ENCODE results near the gene ZNF560.

ZNF560 gene

DNA sequence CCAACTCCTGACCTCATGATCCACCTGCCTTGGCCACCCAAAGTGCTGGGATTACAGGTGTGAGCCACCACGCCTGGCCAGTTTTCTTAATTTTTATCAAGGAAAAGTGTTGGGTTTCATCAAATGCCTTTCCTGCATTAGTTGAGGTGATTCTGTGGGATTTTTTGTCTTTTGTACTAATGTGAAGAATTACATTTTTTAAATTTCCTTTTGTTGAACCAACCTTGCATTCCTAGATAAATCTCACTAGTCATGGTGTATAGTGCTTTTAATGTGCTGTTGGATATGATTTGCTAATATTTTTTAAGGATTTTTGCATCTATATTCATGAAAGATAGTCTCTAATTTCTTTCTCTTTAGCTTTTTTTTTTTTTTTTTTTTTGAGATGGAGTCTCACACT lies 2.4 kb upstream of the ZNF560 start:
- Histone ChIP-seq H3K4me3 (ENCODE audit: low read length) (no peak overlapping the region), H3K27me3 (replicated peaks; ENCODE audit: control insufficient read depth, insufficient read depth, low read length) (no peaks in the 10 kb centered on the region)
- DNase-seq (ENCODE audit: low read depth): no peak

DNA sequence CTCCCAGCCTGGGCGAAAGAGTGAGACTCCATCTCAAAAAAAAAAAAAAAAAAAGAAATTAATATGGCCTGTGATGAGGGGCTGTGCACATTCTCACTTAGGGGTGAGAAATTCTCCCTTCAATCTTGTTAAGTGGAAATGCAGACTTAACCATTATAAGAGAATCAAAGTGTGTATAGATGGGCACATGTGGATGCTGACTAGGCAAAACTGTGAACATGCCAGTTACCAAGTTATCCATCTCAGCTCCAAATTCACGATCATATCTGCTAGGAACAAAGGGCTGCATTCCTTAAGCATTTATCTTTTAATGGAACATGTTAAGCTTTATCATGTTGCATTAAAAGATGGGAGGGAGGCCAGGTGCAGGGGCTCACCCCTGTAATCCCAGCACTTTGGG lies 4.3 kb downstream of the ZNF560 start:
- Histone ChIP-seq H3K9ac (ENCODE audit: low read length) (no peak overlapping the region), H3K36me3 (ENCODE audit: control insufficient read depth, insufficient read depth, low read length, severe bottlenecking) (no peaks in the 10 kb centered on the region), H3K4me3 (ENCODE audit: low read length) (no peak overlapping the region), H3K4me1 (ENCODE audit: control insufficient read depth, insufficient read depth, low read length) (no peaks in the 10 kb centered on the region), H3K27me3 (replicated peaks; ENCODE audit: control insufficient read depth, insufficient read depth, low read length) (no peaks in the 10 kb centered on the region), H3K9me3 (ENCODE audit: control insufficient read depth, low read length) (peaks cover 30% of the 10 kb centered on the region)
- no peak for DNase-seq (ENCODE audit: low read depth)

More for the DNA sequence above, 2.4 kb upstream of the ZNF560 start:
- Histone ChIP-seq H3K4me1 (ENCODE audit: control insufficient read depth, insufficient read depth, low read length) (no peaks in the 10 kb centered on the region), H3K36me3 (ENCODE audit: control insufficient read depth, insufficient read depth, low read length, severe bottlenecking) (no peaks in the 10 kb centered on the region), H3K9me3 (ENCODE audit: control insufficient read depth, low read length) (peaks cover 60% of the 10 kb centered on the region), H3K9ac (ENCODE audit: low read length) (no peak overlapping the region)

DNA sequence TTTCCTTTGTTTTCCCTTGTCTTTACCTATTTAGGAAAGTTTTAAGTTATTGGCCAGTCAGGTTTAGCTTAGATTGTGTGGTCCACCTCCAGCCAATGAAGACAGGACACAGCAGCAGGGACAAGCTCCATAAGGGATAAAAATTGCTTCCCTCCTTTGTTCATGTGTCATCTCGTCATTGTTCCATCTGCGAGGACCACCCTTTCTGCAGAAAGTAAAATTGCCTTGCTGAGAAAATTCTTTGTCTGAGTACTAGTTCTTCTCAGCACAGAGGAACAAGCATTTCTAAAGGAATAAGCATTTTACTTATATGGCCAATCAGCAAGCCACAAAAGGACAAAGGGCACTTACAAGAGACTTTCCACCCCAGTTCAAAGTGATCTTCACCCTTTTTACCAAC lies 11.4 kb downstream of the ZNF560 start:
- no peaks in the 10 kb centered on the region for H3K36me3 ChIP-seq (ENCODE audit: control insufficient read depth, insufficient read depth, low read length, severe bottlenecking)
- no peak overlapping the region for H3K9ac ChIP-seq (ENCODE audit: low read length)
- H3K4me3 ChIP-seq (ENCODE audit: low read length): no peak overlapping the region
- DNase-seq (ENCODE audit: low read depth): no peak
- H3K27me3 ChIP-seq (replicated peaks; ENCODE audit: control insufficient read depth, insufficient read depth, low read length): no peaks in the 10 kb centered on the region
- H3K9me3 ChIP-seq (ENCODE audit: control insufficient read depth, low read length): peaks cover 45% of the 10 kb centered on the region
- no peaks in the 10 kb centered on the region for H3K4me1 ChIP-seq (ENCODE audit: control insufficient read depth, insufficient read depth, low read length)

DNA sequence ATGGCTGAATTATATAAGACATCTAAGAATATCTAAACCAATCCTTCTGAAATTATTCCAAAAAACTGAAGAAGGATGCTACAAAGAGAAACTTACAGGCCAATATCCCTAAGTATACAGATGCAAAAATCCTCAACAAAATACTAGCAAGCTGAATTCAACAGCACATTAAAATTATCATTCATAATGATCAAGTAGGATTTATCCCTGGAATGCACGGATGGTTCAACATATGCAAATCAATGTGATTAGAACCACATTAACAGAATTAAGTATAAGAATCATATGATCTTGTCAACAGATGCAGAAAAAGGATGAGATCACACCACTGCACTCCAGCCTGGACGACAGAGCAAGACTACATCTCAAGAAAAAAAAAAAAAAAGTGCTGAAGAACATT lies 13.3 kb downstream of the ZNF560 start:
- no peaks in the 10 kb centered on the region for H3K36me3 ChIP-seq (ENCODE audit: control insufficient read depth, insufficient read depth, low read length, severe bottlenecking)
- no peaks in the 10 kb centered on the region for H3K4me1 ChIP-seq (ENCODE audit: control insufficient read depth, insufficient read depth, low read length)
- no peak overlapping the region for H3K4me3 ChIP-seq (ENCODE audit: low read length)
- peaks cover 43% of the 10 kb centered on the region for H3K9me3 ChIP-seq (ENCODE audit: control insufficient read depth, low read length)
- no peaks in the 10 kb centered on the region for H3K27me3 ChIP-seq (replicated peaks; ENCODE audit: control insufficient read depth, insufficient read depth, low read length)
- no peak overlapping the region for H3K9ac ChIP-seq (ENCODE audit: low read length)
- no peak for DNase-seq (ENCODE audit: low read depth)

DNA sequence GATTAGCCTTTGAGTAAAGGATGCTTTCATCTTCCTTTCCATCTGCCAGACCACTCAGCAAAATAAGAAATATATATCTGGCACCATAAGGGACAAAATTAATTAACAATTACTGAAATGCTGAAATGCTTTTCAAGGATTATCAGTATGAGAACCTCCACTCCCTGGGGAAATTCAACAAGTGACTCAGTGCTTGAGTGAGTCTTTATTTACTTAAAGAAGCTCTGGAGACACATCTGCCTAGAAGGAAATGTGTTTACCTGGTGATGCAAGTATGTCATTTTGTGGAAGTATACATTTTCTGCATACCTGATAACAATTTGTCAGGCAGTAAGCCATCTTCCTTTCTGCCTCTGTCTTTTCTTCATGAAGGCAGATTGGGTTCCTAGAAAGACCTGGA lies 23.4 kb downstream of the ZNF560 start:
- Histone ChIP-seq H3K9me3 (ENCODE audit: control insufficient read depth, low read length) (peaks cover 52% of the 10 kb centered on the region), H3K9ac (ENCODE audit: low read length) (no peak overlapping the region), H3K27me3 (replicated peaks; ENCODE audit: control insufficient read depth, insufficient read depth, low read length) (no peaks in the 10 kb centered on the region), H3K36me3 (ENCODE audit: control insufficient read depth, insufficient read depth, low read length, severe bottlenecking) (no peaks in the 10 kb centered on the region), H3K4me3 (ENCODE audit: low read length) (no peak overlapping the region), H3K4me1 (ENCODE audit: control insufficient read depth, insufficient read depth, low read length) (no peaks in the 10 kb centered on the region)
- no peak for DNase-seq (ENCODE audit: low read depth)

DNA sequence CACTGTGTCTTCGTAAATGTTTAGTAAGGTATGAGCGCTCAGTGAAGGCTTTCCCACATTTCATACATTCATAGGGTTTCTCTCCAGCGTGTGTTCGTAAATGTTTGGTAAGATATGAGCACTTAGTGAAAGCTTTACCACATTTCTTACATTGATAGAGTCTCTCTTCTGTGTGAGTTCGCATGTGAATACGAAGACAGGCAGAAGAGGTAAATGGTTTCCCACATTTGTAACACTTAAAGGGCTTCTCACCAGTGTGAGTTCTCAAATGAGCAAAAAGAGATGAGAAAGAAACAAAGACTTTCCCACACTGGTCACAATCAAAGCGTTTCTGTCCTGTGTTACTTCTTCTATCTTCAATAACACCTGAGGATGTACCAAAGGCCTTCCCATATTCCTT lies 31.3 kb downstream of the ZNF560 start:
- Histone ChIP-seq H3K27me3 (replicated peaks; ENCODE audit: control insufficient read depth, insufficient read depth, low read length) (no peaks in the 10 kb centered on the region), H3K9ac (ENCODE audit: low read length) (no peak overlapping the region), H3K4me3 (ENCODE audit: low read length) (peak overlapping the region; percentile 39), H3K36me3 (ENCODE audit: control insufficient read depth, insufficient read depth, low read length, severe bottlenecking) (no peaks in the 10 kb centered on the region), H3K4me1 (ENCODE audit: control insufficient read depth, insufficient read depth, low read length) (no peaks in the 10 kb centered on the region), H3K9me3 (ENCODE audit: control insufficient read depth, low read length) (peaks cover 91% of the 10 kb centered on the region)
- DNase-seq (ENCODE audit: low read depth): no peak

DNA sequence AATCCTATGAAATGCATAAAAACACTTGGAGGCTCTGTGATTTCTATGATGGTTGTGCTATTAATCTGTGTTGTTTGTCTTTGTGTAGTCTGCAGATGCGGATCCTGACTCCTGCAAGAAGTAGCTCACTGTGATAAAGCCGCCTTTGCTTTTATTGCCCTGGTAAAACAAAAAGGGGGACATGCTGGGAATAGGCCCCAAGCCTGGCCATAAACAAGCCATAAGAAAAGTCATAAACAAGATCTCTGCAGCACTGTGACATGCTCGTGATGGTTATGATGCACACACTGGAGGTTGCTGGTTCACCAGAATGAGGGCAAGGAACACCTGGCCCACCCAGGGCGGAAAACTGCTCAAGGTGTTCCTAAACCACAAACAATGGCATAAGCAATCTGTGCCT lies 36.5 kb downstream of the ZNF560 start:
- H3K4me3 ChIP-seq (ENCODE audit: low read length): no peak overlapping the region
- H3K36me3 ChIP-seq (ENCODE audit: control insufficient read depth, insufficient read depth, low read length, severe bottlenecking): no peaks in the 10 kb centered on the region
- DNase-seq (ENCODE audit: low read depth): no peak
- H3K27me3 ChIP-seq (replicated peaks; ENCODE audit: control insufficient read depth, insufficient read depth, low read length): no peaks in the 10 kb centered on the region
- H3K9me3 ChIP-seq (ENCODE audit: control insufficient read depth, low read length): peaks cover 84% of the 10 kb centered on the region
- H3K4me1 ChIP-seq (ENCODE audit: control insufficient read depth, insufficient read depth, low read length): no peaks in the 10 kb centered on the region
- no peak overlapping the region for H3K9ac ChIP-seq (ENCODE audit: low read length)

DNA sequence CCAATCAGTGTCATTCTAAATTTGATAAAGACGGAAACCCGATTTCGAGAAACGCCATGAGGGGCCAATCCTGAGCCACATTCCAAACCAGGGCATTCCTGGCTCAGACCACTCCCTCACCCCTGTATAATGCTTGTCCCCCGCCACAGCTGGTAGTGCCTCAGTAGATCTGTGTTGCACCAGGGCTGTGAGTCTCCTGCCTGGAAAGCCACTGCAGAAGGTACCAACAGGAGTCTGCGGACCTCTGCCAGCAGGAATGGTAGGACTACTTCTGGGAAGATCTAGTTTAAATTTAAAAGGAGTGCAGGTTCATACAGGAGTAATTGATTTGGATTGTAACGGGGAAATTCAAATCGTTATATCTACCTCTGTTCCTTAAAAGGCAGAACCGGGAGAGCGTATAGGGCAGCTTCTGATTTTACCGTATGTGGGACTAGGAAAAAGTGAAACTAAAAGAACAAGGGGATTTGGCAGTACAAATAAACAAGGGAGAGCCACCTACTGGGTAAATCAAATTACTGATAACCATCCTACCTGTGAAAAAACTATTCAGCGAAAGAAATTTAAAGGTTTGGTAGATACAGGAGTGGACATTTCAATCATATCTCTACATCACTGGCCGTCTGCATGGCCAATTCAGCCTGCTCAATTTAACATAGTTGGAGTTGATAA lies 42.3 kb downstream of the ZNF560 start:
- no peak overlapping the region for H3K4me3 ChIP-seq (ENCODE audit: low read length)
- no peaks in the 10 kb centered on the region for H3K4me1 ChIP-seq (ENCODE audit: control insufficient read depth, insufficient read depth, low read length)
- no peaks in the 10 kb centered on the region for H3K36me3 ChIP-seq (ENCODE audit: control insufficient read depth, insufficient read depth, low read length, severe bottlenecking)
- peaks cover 80% of the 10 kb centered on the region for H3K9me3 ChIP-seq (ENCODE audit: control insufficient read depth, low read length)
- no peaks in the 10 kb centered on the region for H3K27me3 ChIP-seq (replicated peaks; ENCODE audit: control insufficient read depth, insufficient read depth, low read length)
- DNase-seq (ENCODE audit: low read depth): no peak
- H3K9ac ChIP-seq (ENCODE audit: low read length): no peak overlapping the region

DNA sequence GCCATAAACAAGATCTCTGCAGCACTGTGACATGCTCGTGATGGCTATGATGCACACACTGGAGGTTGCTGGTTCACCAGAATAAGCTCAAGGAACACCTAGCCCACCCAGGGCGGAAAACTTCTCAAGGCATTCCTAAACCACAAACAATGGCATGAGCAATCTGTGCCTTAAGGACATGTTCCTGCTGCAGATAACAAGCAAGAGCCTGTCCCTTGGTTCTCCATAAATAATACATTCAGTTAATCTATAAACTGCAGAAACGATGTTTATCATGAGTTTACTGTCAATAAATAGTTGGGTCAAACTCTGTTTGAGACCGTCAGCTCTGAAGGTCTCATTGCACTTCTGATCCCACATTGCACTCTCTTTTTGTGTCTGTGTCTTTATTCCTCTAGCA lies 44.5 kb downstream of the ZNF560 start:
- no peaks in the 10 kb centered on the region for H3K36me3 ChIP-seq (ENCODE audit: control insufficient read depth, insufficient read depth, low read length, severe bottlenecking)
- H3K27me3 ChIP-seq (replicated peaks; ENCODE audit: control insufficient read depth, insufficient read depth, low read length): no peaks in the 10 kb centered on the region
- no peaks in the 10 kb centered on the region for H3K4me1 ChIP-seq (ENCODE audit: control insufficient read depth, insufficient read depth, low read length)
- H3K9me3 ChIP-seq (ENCODE audit: control insufficient read depth, low read length): peaks cover 88% of the 10 kb centered on the region
- H3K4me3 ChIP-seq (ENCODE audit: low read length): no peak overlapping the region
- H3K9ac ChIP-seq (ENCODE audit: low read length): no peak overlapping the region
- no peak for DNase-seq (ENCODE audit: low read depth)

DNA sequence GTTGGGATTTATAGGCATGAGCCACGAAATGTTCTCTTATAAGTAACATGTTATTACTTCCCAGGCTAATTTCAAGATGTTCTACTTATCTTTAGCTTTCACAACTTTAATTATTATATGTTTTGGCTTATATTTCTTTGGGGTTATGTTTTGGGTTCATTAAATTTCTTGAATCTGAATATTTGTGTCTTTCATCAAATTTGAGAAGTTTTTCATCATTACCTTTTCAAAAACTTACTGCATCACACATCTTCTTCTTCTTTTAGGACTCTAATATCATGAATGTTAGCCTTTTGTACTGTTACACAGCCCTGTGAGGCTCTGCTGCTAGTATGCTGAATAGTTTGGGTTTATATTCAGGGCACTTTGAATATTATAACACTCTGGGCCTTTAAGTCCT lies 53.4 kb downstream of the ZNF560 start:
- DNase-seq (ENCODE audit: low read depth): no peak
- Histone ChIP-seq H3K36me3 (ENCODE audit: control insufficient read depth, insufficient read depth, low read length, severe bottlenecking) (no peaks in the 10 kb centered on the region), H3K9me3 (ENCODE audit: control insufficient read depth, low read length) (peaks cover 71% of the 10 kb centered on the region), H3K4me1 (ENCODE audit: control insufficient read depth, insufficient read depth, low read length) (no peaks in the 10 kb centered on the region), H3K27me3 (replicated peaks; ENCODE audit: control insufficient read depth, insufficient read depth, low read length) (no peaks in the 10 kb centered on the region), H3K9ac (ENCODE audit: low read length) (no peak overlapping the region), H3K4me3 (ENCODE audit: low read length) (no peak overlapping the region)

DNA sequence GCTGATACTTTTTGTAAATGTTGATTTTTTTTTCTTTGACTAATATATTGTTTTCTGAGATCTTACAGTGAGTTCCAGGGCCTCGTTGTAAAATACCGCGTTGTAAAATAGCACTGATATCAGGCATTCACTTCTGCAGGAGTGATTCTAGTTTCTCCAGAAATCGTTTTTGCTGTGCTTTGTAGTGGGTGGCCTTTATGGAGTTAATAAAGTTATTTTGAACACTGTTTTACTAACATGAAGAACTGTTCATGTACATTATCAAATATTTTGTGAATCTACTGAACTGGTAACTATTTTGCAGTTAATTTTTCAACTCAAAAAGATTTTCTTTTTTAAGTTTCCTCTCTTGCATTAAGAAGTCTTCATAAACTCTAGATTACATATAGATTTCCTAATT lies 62.1 kb downstream of the ZNF560 start:
- Histone ChIP-seq H3K27me3 (replicated peaks; ENCODE audit: control insufficient read depth, insufficient read depth, low read length) (no peaks in the 10 kb centered on the region), H3K9ac (ENCODE audit: low read length) (peak overlapping the region; percentile 95), H3K4me3 (ENCODE audit: low read length) (peak overlapping the region; percentile 100), H3K9me3 (ENCODE audit: control insufficient read depth, low read length) (no peaks in the 10 kb centered on the region), H3K4me1 (ENCODE audit: control insufficient read depth, insufficient read depth, low read length) (peaks cover 16% of the 10 kb centered on the region), H3K36me3 (ENCODE audit: control insufficient read depth, insufficient read depth, low read length, severe bottlenecking) (peaks cover 22% of the 10 kb centered on the region)
- DNase-seq (ENCODE audit: low read depth): no peak
